ENCODE data around the gene GRIK4.

DNA sequence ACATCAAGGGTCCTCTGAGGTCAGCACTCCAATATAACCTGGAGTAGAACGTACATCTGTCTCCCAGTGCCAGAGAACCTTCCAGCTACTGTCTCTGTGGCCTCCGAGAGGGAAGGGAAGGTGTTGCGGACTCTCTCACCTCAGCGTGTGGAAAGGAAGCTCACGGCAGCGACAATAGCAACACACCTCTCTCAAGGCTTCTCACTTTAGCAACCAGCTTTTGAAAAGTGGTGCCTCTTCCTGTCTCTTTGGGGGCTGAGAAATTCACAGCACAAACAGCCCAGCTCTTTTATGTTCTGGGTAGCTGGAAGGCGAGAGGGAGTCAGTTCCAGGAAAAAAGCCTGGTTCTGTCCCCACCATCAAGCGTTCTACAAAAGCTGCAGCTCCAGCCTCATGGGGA, 355.5 kb downstream of the GRIK4 start:
- TF ChIP-seq, protein P1, sequence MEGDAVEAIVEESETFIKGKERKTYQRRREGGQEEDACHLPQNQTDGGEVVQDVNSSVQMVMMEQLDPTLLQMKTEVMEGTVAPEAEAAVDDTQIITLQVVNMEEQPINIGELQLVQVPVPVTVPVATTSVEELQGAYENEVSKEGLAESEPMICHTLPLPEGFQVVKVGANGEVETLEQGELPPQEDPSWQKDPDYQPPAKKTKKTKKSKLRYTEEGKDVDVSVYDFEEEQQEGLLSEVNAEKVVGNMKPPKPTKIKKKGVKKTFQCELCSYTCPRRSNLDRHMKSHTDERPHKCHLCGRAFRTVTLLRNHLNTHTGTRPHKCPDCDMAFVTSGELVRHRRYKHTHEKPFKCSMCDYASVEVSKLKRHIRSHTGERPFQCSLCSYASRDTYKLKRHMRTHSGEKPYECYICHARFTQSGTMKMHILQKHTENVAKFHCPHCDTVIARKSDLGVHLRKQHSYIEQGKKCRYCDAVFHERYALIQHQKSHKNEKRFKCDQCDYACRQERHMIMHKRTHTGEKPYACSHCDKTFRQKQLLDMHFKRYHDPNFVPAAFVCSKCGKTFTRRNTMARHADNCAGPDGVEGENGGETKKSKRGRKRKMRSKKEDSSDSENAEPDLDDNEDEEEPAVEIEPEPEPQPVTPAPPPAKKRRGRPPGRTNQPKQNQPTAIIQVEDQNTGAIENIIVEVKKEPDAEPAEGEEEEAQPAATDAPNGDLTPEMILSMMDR (conservative IDR thresholded peaks at IDR 0.05) = no peak
- no peak for TF ChIP-seq EZH2 (IDR thresholded peaks at IDR 0.05; ENCODE audit: low read depth)
